Measurements from ENCODE around the gene SBK2.
"Not testable (repeated sequence)": the region's sequence is repeated elsewhere in the genome, so short reads cannot be mapped to it uniquely, and the experiment has no call there.

SBK2 gene

DNA sequence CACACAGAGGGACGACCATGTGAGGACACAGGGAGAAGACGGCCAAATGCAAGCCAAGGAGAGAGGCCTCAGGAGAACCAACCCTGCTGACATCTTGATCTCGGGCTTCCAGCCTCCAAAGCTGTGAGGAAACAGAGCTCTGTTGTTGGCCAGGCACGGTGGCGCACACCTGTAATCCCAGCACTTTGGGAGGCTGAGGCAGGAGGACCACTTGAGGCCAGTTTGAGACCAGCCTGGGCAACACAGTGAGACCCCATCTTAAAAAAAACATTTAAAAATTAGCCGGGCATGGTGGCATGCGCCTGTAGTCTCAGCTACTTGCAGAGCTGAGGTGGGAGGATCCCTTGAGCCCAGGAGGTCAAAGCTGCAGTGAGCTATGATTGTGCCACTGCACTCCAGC lies 2.7 kb downstream of the SBK2 start:
- DNase-seq, result not testable (repeated sequence)

- DNase-seq, result no peak
These were observed 5.9 kb downstream of the SBK2 start for GRCh38 chr19:55530996-55531395.

DNA sequence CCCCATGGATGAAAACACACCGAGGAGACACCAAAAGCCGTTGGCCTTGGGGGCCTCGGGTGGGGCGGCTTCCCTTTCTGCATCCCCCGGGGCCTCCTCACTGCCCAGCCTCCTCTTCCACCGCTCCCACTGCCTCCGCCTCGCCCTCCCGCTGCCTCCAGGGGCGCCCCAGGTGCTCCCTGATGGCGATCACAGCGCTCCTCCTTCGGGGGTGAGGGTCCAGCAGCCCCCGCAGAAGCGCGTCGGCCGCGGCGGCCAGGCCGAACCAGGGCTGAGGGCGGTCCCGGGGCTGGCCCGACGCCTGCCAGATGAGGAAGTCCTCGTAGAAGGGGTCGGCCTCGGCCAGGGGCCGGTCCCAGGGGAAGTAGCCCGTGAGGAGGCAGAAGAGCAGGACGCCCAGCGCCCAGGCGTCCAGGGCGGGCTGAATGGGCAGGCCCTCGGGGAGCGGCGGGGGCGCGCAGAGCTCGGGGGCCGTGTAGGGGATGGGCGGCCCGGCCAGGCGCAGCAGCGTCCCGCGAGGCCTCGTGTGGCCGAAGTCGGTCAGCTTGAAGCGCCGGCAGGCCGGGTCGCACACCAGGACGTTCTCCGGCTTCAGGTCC lies 7.2 kb downstream of the SBK2 start:
- no peak for DNase-seq

DNA sequence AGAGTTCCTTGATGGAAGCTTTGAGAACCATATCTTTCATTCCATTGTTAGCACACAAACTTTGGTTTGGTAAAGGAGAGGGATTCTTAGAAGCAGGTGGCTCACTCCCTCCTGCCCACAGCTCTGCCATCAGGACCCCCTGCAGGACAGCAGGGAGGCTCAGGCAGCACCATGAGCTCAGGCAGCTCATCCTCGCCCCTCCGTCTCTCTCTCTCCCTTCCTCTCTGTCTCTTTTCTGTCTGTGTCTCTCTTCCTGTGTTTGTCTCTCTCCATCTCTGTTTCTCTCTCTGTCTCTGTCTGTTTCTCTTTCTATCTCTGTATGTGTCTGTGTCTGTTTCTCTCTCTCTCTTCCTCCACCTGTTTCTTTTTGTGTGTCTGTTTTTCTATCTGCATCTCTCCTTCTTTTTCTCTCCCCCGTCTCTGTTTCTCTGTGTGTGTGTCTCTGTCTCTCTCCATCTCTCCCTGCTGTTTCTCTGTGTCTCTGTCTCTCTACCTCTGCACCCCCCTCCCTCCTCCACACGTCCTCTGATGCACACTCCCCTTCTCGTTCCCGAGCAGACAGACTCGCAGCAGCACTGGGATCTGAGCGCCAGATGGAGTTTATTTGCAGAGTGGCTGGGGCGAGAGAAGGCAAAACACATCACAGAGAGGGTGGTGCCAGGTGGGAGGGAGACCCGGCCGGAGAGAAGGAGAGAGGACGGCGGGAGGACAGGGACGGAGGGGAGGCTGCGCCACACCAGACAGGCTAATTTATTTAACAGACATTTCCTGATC lies 8.7 kb downstream of the SBK2 start:
- DNase-seq, result no peak

- no peak for DNase-seq
These were observed 9.5 kb downstream of the SBK2 start for GRCh38 chr19:55527197-55528029.

GRCh38 chr19:55526216-55527196 lies 10.4 kb downstream of the SBK2 start:
- peak; percentile 1 to 13 for DNase-seq

DNA sequence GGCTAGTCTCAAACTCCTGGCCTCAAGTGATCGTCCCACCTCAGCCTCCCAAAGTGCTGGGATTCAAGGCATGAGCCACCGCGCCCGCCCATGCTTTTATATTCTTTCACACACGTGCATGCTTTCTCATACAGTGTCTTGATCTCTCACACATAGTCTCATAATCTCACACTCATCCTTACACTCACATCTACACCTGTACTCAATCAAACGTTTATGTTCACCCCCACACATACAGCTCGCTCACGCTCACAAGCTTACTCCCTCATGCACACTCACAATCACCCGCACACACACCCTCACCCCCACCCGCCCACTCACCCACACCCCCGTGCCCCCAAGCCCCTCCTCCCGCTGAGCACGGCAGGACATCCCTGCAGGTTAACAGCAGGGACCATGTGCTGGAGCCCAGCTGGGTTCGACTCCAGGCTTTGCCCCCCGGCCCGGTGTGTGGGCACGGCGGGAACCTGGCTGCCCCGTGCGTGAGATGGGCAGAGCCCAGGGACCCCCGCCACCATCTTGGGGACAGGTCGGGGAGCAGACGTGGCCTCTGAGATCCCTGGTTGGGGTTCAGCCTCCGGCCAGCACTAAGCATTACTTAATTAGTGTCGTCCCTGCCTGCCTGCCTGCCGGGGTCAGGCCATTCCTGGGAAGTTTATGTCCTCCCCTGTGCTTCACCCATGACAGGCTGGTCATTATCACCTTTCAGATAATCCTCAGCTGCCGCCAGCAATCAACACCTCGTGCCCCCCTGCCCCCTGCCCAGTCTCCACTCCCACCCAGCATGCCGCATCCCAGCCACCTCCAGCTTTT lies 11.4 kb downstream of the SBK2 start:
- no peak for DNase-seq

DNA sequence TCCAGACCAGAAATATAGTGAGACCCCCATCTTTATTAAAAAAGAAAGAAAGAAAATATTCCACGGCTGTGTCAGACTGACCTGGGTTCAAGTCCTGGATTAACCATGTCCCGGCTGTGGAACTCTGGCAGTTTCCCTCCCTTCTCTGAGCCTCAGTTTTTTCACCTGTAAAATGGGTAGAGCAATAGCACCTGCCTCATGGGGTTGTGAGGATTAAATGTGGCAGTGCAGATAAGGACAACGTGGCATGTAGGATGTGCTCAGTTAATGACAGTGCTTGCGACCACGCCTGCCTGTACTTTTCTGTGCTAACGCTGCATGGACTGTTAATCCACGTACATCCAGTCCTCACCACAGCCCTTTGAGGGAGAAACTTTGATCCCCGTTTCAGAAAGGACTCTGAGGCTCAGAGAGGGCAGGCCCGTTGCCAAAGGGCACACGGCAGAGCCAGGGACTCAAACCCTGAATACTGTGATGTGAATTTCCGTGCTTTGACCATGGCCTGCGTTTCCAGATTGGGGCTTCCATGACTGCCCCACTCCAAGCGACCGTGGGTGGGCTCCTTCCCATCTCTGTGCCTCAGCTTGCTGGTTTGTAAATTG lies 16.1 kb downstream of the SBK2 start:
- no peak for DNase-seq

DNA sequence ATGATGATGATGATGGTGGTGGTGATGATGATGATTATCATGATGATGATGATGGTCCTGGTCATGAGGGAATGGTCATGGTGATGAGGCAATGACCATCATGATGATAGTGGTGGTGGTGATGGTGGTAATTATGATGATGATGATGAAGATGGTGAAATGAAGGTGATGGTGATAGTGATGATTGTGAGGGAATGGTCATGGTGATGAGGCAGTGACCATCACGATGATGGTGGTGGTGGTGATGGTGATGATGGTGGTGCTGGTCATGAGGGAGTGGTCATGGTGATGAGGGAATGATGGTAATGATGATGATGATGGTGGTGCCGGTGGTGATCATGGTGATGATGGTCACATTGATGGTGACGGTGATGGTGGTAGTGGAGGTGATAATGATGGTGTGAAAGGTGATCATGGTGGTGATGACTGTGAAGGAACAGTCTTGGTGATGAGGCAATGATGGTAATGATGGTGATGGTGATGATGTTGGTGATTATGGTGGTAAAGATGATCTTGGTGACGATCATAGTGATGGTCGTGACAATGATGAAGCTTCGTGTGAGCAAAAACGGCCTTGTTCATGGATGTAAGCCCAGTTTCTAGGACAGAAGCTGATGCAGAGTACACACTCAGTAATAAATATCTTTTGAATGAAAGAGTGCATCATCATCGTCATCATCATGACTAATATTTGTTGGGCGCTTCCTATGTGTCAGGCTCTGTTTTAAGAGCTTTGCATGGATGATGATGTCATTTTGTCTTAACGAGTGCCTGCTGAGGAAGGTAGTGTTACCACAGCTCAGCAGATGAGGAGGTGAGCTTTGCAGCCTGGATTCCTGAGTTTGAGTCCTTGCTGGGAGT lies 17.3 kb downstream of the SBK2 start:
- peak; percentile 40 to 55 for DNase-seq

DNA sequence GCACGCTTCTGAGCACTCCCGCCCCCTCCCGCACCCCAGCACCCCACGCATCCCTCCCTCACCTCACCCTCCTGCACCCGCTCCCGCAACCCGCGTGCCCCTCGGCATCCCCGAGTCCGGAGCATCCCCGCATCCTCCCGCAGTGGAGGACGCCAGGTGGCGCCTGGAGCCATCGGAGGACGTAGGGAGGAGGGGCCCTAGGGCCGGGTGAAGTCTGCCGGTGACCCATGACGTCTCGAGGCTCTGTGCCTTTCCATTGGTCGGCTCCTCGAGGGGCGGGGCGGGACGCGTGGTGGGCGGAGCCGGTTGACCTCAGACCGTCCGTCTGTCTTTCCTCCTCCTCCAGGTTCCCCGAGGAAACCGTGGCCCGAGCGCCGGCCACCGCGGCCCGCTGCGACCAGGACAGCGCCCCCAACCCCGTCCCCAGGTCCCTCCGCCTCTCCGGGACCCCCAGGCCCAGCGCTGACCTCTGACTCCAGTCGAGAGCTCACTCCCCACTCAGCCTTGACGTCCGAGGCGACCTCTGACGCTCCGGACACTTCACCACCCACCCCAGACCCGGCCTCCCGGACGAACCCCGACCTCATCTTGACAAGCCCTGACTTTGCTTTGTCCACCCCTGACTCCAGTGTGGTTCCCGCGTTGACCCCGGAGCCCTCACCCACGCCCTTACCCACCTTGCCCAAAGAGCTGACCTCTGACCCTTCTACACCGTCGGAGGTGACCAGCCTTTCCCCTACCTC lies 19.9 kb downstream of the SBK2 start:
- peak; percentile 88 to 99 for DNase-seq

- DNase-seq, result no peak
These were observed 28.8 kb downstream of the SBK2 start for GRCh38 chr19:55508120-55508519.

DNA sequence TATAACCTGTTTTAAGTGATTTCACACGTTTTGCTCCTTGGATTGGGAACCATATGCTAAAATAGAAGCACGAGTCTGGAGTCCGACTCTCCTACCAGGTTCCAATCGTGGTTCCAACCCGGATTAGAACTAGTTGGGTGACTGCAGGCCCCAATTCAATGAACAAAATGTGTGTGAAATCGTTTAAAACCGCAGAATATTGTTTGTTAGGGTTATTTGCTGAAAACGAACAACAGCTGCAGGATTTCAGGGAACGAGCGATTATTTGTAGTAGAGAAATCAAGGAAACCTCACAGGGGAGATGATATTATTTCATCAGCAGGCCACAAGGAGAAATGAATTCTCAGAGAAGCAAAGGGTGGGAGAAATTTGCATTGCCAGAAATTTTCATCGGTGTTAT lies 32.0 kb downstream of the SBK2 start:
- no peak for DNase-seq

- DNase-seq, result no peak
These were observed 32.7 kb downstream of the SBK2 start for GRCh38 chr19:55504252-55504603.

DNA sequence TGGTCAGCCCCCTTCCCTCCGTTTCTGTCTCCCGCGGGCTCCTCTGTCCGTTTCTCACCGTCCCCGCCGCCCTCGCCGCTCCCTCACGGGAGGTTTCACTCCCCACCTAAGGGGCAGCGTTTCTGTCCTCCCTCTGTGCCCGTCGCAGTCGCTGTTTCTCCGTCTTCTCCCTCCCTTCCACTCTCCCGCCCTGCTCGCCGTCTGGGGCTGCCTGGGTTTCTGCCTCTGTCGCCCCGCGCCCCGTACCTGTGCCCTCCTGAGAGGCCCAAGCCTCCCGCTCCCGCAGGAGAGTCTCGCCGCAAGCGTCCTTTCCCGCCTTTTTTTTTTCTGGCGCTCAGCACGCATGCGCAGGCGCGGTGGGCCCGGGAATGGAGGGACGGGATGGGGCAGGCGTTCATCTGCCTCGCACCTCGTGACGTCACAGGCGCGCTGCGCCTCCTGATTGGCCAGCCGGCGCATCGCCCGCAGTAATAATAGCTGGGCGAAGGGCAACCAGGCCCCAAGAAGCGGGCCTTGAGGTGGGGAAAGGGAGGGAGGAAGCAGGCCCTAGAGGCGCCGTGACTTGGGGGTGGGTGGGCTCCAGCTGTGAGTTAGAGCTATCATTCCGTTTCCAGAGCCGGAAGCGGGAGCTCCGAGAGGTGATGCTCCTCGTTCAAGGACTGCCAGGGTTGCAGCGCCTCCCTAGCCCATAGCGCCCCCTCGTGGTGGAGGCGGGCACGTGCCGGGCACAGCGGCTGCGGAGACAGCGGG lies 33.3 kb downstream of the SBK2 start:
- peak; percentile 82 to 96 for DNase-seq

DNA sequence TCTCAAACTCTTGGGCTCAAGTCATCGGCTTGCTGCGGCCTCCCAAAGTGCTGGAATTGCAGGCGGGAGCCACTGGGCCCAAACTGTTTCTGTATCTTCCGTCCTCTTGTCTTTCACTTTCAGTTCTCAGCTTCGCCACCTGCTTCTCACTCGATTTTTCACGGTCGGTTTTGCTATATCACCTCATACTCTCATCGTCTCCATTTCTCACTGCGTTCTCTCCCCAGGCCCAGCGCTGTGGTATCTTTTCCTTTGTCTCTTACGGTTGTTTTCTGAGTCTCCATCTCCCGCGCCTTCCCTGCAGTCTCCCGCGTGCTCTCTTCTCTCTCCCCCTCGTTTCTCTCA lies 33.8 kb downstream of the SBK2 start:
- DNase-seq, result no peak

DNA sequence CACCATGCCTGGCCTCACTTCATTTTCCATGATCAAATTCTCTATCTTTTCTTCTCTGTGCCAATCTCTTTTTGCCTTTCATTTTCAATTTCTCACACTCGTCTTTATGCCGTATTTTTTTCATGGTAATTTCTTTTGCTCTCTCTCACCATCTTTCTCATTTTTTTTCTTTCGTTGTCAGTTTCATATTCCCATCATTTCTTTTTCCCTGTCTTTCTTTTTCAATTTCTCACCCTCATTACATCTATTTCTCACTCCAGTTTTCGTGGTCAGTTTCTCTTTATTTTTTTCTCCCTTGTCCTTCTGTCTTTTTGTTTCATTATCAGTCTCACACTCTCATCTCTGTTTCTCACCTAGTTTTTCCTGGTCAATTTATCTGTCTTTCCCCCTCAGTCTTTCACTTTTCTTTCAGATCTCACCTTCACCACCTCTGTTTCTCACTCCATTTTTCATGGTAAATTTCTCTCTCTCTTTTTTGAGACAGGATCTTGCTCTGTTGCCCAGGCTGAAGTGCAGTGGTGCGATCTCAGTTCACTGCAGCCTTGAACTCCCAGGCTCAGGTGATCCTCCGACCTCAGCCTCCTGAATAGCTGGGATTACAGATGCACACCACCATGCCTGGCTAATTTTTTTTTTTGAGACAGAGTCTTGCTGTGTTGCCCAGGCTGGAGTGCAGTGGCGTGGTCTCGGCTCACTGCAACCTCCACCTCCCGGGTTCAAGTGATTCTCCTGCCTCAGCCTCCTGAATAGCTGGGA lies 34.6 kb downstream of the SBK2 start:
- no peak for DNase-seq

GRCh38 chr19:55500368-55500952 lies 36.5 kb downstream of the SBK2 start:
- no peak for DNase-seq

All from inflammatory macrophage treated with lipopolysaccharide for 1 hour (primary cell).